Measurements from ENCODE around the gene HMGXB3. TPM values are rescaled to one million over a fixed set of nuclear protein-coding genes. Genes with fewer than 3 reads are reported as not detected.

Gene HMGXB3
- total RNA-seq, 1 experiment from 2014 or later, result 43.8 TPM

DNA sequence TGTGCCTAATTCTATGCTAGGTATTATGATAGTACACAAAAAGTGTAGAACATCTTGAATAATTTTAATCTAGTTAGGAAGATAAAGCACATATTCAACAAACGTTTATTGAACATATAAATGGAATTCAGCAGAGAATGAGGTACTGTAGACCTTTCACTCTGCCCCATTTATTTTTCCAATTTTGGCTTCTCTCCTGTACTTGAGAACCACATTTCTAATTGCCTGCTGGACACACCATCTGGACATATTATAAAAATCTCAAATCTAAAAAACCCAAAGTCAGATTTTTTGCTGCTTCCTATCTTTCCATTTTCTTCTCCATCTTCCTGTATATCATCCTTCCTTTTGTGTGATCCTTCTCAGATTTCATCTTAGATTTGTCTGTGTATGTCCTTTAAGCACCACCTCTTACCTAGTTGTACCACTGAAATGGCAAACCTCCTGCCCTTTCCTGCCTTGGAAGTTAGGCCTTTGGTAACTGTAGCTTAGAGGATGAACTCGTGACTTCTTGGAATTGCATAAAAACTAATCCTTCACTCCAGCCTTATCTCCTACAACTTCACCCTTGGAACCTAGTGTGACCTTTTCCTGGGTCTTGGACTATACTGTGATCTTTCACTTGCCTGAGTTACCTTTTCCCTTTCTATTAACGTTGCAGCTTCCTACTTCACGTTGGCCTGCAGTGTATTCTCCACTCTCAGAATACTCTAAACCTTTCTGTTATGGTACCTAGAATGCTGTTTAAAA lies 31.2 kb upstream of the HMGXB3 start:
- no peaks in the 10 kb centered on the region for H3K27me3 Mint-ChIP-seq (ENCODE audit: insufficient read depth, unreplicated experiment)
- no peak for TF ChIP-seq CTCF (IDR thresholded peaks at IDR 0.05; ENCODE audit: insufficient read depth in 1 of 2, low read depth in 1 of 2, low read length in 1 of 2, severe bottlenecking in 1 of 2, unreplicated experiment in 1 of 2)
- H3K27me3 ChIP-seq (replicated peaks; ENCODE audit: control insufficient read depth, insufficient read depth, low read length), result no peaks in the 10 kb centered on the region
- H3K36me3 Mint-ChIP-seq (ENCODE audit: insufficient read depth, unreplicated experiment), result no peaks in the 10 kb centered on the region
- no peaks in the 10 kb centered on the region for H3K9me3 Mint-ChIP-seq (ENCODE audit: unreplicated experiment)
- no TSS peak for BruUV-seq (replicated peaks)
- no peaks in the 10 kb centered on the region for H3K9me3 ChIP-seq
- H3K4me3 Mint-ChIP-seq (ENCODE audit: unreplicated experiment), result no peak overlapping the region
- H3K4me1 Mint-ChIP-seq (ENCODE audit: low read depth, unreplicated experiment), result peaks cover 7% of the 10 kb centered on the region
- intact Hi-C loops (cut with micrococcal nuclease; ENCODE audit: unreplicated experiment), result loop anchor here (10.0 kb wide), 1 partner anchor 335 kb away; no protein-coding TSS in a partner anchor
- ChIA-PET POLR2A (no interaction called here), CTCF (no interaction called here)
- H3K36me3 ChIP-seq (ENCODE audit: control insufficient read depth, insufficient read depth, low read length), result no peaks in the 10 kb centered on the region; the same call in 1 of the 2 replicates
- DNase-seq, result no peak
- H3K4me3 ChIP-seq (ENCODE audit: low read depth, low read length), result no peak overlapping the region
- peaks cover 12% of the 10 kb centered on the region; the same call in 1 of the 2 replicates for H3K4me1 ChIP-seq
- no peak overlapping the region for H3K27ac Mint-ChIP-seq (ENCODE audit: unreplicated experiment)

GRCh38 chr5:149975409-149975808 lies 25.1 kb upstream of the HMGXB3 start:
- intact Hi-C loops (cut with micrococcal nuclease; ENCODE audit: unreplicated experiment), result no loop called here
- no peaks in the 10 kb centered on the region for H3K9me3 Mint-ChIP-seq (ENCODE audit: unreplicated experiment)
- ChIA-PET POLR2A (no interaction called here), CTCF (interaction anchor here (1.6 kb wide), 1 partner anchor 16 kb away, joined by 6 read pairs; no protein-coding TSS in a partner anchor)
- H3K27ac Mint-ChIP-seq (ENCODE audit: unreplicated experiment), result no peak overlapping the region
- no TSS peak for BruUV-seq (replicated peaks)
- no peaks in the 10 kb centered on the region for H3K27me3 ChIP-seq (replicated peaks; ENCODE audit: control insufficient read depth, insufficient read depth, low read length)
- peaks cover 2% of the 10 kb centered on the region for H3K36me3 ChIP-seq (ENCODE audit: control insufficient read depth, insufficient read depth, low read length)
- H3K4me3 ChIP-seq (ENCODE audit: low read depth, low read length), result no peak overlapping the region
- H3K4me1 ChIP-seq, result peaks cover 20% of the 10 kb centered on the region
- H3K36me3 Mint-ChIP-seq (ENCODE audit: insufficient read depth, unreplicated experiment), result peaks cover 34% of the 10 kb centered on the region
- H3K9me3 ChIP-seq, result no peaks in the 10 kb centered on the region
- no peaks in the 10 kb centered on the region for H3K27me3 Mint-ChIP-seq (ENCODE audit: insufficient read depth, unreplicated experiment)
- no peak for TF ChIP-seq CTCF (IDR thresholded peaks at IDR 0.05; ENCODE audit: insufficient read depth in 1 of 2, low read depth in 1 of 2, low read length in 1 of 2, severe bottlenecking in 1 of 2, unreplicated experiment in 1 of 2)
- H3K4me3 Mint-ChIP-seq (ENCODE audit: unreplicated experiment), result no peak overlapping the region
- DNase-seq, result no peak
- peaks cover 27% of the 10 kb centered on the region for H3K4me1 Mint-ChIP-seq (ENCODE audit: low read depth, unreplicated experiment)

GRCh38 chr5:149979896-149980295 lies 20.6 kb upstream of the HMGXB3 start:
- H3K4me1 ChIP-seq, result peaks cover 45% of the 10 kb centered on the region
- CTCF ChIA-PET, result interaction anchor here (1.6 kb wide), 1 partner anchor 11 kb away, joined by 4 read pairs; no protein-coding TSS in a partner anchor
- BruUV-seq (replicated peaks), result no TSS peak
- no peaks in the 10 kb centered on the region for H3K9me3 ChIP-seq
- H3K27ac Mint-ChIP-seq (ENCODE audit: unreplicated experiment), result no peak overlapping the region
- intact Hi-C loops (cut with micrococcal nuclease; ENCODE audit: unreplicated experiment), result no loop called here
- H3K4me1 Mint-ChIP-seq (ENCODE audit: low read depth, unreplicated experiment), result peaks cover 43% of the 10 kb centered on the region
- TF ChIP-seq CTCF (IDR thresholded peaks at IDR 0.05; ENCODE audit: insufficient read depth in 1 of 2, low read depth in 1 of 2, low read length in 1 of 2, severe bottlenecking in 1 of 2, unreplicated experiment in 1 of 2), result no peak
- no peak overlapping the region for H3K4me3 ChIP-seq (ENCODE audit: low read depth, low read length)
- POLR2A ChIA-PET, result no interaction called here
- H3K9me3 Mint-ChIP-seq (ENCODE audit: unreplicated experiment), result no peaks in the 10 kb centered on the region
- no peaks in the 10 kb centered on the region for H3K27me3 Mint-ChIP-seq (ENCODE audit: insufficient read depth, unreplicated experiment)
- peaks cover 32% of the 10 kb centered on the region for H3K36me3 Mint-ChIP-seq (ENCODE audit: insufficient read depth, unreplicated experiment)
- no peaks in the 10 kb centered on the region for H3K27me3 ChIP-seq (replicated peaks; ENCODE audit: control insufficient read depth, insufficient read depth, low read length)
- H3K4me3 Mint-ChIP-seq (ENCODE audit: unreplicated experiment), result no peak overlapping the region
- no peak for DNase-seq
- peaks cover 3% of the 10 kb centered on the region for H3K36me3 ChIP-seq (ENCODE audit: control insufficient read depth, insufficient read depth, low read length)
